MM.1S (cell line): Measurements from ENCODE around the gene FGR.

Source experiments
- DNase-seq: peaks from one replicate; pipeline ENCODE4 v3.0.0-alpha.2; 2015
- H2AFZ ChIP-seq: fragments of 300-600 bp; sonication (generic); 2 replicates; pipeline ENCODE4 v1.6.0; 2016; ENCODE audit warnings: antibody characterized with exemption, low read length
- H3F3A ChIP-seq: fragments of 300-600 bp; sonication (generic); 2 replicates; pipeline ENCODE4 v1.6.1; 2016; ENCODE audit warnings: mild to moderate bottlenecking, antibody characterized with exemption, low read length, moderate library complexity, mixed read lengths; ENCODE audit not compliant: insufficient read depth
- H3K27ac ChIP-seq: fragments of 300-600 bp; sonication (generic); 2 replicates; pipeline ENCODE4 v1.5.1; 2016; ENCODE audit warnings: mild to moderate bottlenecking, low read length
- H3K27me3 ChIP-seq: fragments of 300-600 bp; sonication (generic); replicated peaks from 2 replicates; pipeline ENCODE4 v1.6.0; 2016; ENCODE audit warnings: low read length; ENCODE audit not compliant: insufficient read depth
- H3K36me3 ChIP-seq: fragments of 300-600 bp; sonication (generic); replicated peaks from 2 replicates; pipeline ENCODE4 v1.6.1; 2016; ENCODE audit warnings: mild to moderate bottlenecking, low read length, mixed read lengths; ENCODE audit not compliant: insufficient read depth
- H3K4me1 ChIP-seq: fragments of 300-600 bp; sonication (generic); 2 replicates; pipeline ENCODE4 v1.6.1; 2016; ENCODE audit warnings: low read length, mixed read lengths
- H3K4me2 ChIP-seq: fragments of 300-600 bp; sonication (generic); 2 replicates; pipeline ENCODE4 v1.6.0; 2016; ENCODE audit warnings: low read depth, low read length
- H3K4me3 ChIP-seq: fragments of 300-600 bp; sonication (generic); 2 replicates; pipeline ENCODE4 v1.5.1; 2016; ENCODE audit warnings: low read length, mixed read lengths
- H3K79me2 ChIP-seq: fragments of 300-600 bp; sonication (generic); 2 replicates; pipeline ENCODE4 v1.6.1; 2016; ENCODE audit warnings: mixed run types, low read length, mixed read lengths
- H3K9ac ChIP-seq: fragments of 300-600 bp; sonication (generic); 2 replicates; pipeline ENCODE4 v1.6.1; 2016; ENCODE audit warnings: low read length, mixed read lengths
- H3K9me2 ChIP-seq: fragments of 300-600 bp; sonication (generic); replicated peaks from 2 replicates; pipeline ENCODE4 v1.6.1; 2016; ENCODE audit warnings: mild to moderate bottlenecking, low read length, mixed read lengths; ENCODE audit not compliant: insufficient read depth
- H3K9me3 ChIP-seq: fragments of 300-600 bp; sonication (generic); replicated peaks from 2 replicates; pipeline ENCODE4 v1.6.1; 2016; ENCODE audit warnings: mild to moderate bottlenecking, low read length, mixed read lengths; ENCODE audit not compliant: insufficient read depth
- H4K20me1 ChIP-seq: fragments of 300-600 bp; sonication (generic); 2 replicates; pipeline ENCODE4 v1.6.1; 2016; ENCODE audit warnings: mild to moderate bottlenecking, low read length, moderate library complexity, mixed read lengths; ENCODE audit not compliant: insufficient read depth
- CTCF ChIP-seq: fragments of 300-600 bp; sonication (generic); IDR thresholded peaks from 2 replicates; pipeline ENCODE4 v1.5.1; 2016; ENCODE audit warnings: antibody characterized with exemption, low read length, mixed read lengths
- EZH2 ChIP-seq: fragments of 300-600 bp; sonication (generic); optimal IDR thresholded peaks from 2 replicates; pipeline ENCODE3; 2017; ENCODE audit warnings: low read depth, mild to moderate bottlenecking, antibody characterized with exemption, low read length, mixed read lengths
- EZH2phosphoT487 ChIP-seq: fragments of 300-600 bp; sonication (generic); IDR thresholded peaks from 2 replicates; pipeline ENCODE4 v1.6.1; 2018; ENCODE audit warnings: antibody characterized with exemption, low read length

FGR gene

DNA sequence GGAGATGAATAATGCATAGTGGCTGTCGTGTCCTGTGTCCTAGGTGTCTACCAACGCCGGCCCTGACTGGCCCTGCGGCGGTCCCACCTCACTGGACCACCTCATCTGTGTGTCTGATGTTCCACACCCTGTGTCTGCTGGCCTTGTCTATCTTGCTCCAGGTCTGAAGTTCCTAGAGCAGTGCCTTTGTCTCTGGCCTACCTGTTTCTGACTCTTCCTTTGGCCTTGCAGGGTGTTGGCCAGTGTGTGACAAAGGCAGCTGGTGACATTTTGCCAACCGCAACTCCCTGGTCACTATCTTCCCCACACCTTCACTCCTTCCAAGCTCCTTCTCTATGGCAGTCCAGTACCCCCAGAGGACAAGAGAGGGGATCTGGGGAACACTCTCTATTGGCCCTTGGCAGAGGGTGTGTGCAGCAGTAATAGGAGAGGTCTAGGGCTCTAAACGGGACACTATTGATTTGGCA is 29.7 kb downstream of the FGR start:
- Histone ChIP-seq H3K36me3 (no peaks in the 10 kb centered on the region), H3F3A (no peaks in the 10 kb centered on the region), H3K27ac (no peak overlapping the region), H3K4me3 (no peak overlapping the region), H3K9ac (no peak overlapping the region), H3K27me3 (0 out of 2 replicates have a peak, but pooled peaks cover 7% of the 10 kb centered on the region), H2AFZ (no peak overlapping the region), H3K9me3 (no peaks in the 10 kb centered on the region), H4K20me1 (no peaks in the 10 kb centered on the region), H3K4me1 (no peaks in the 10 kb centered on the region), H3K9me2 (no peaks in the 10 kb centered on the region), H3K4me2 (no peak overlapping the region), H3K79me2 (no peaks in the 10 kb centered on the region)
- TF ChIP-seq EZH2phosphoT487 (no peak), CTCF (no peak), EZH2 (no peak)
- DNase-seq, result no peak

GRCh38 chr1:27604579-27605299 is 30.2 kb downstream of the FGR start:
- H3K27ac ChIP-seq, result no peak overlapping the region
- no peaks in the 10 kb centered on the region for H3K9me2 ChIP-seq
- H3K4me2 ChIP-seq, result peak overlapping the region; percentile 41; the same call in 1 of the 2 replicates
- H3K36me3 ChIP-seq, result no peaks in the 10 kb centered on the region
- no peak overlapping the region; the same call in 1 of the 2 replicates for H2AFZ ChIP-seq
- H3K4me1 ChIP-seq, result no peaks in the 10 kb centered on the region
- H3F3A ChIP-seq, result no peaks in the 10 kb centered on the region
- no peak overlapping the region for H3K9ac ChIP-seq
- H4K20me1 ChIP-seq, result no peaks in the 10 kb centered on the region
- H3K79me2 ChIP-seq, result no peaks in the 10 kb centered on the region
- no peak for DNase-seq
- H3K9me3 ChIP-seq, result no peaks in the 10 kb centered on the region
- 0 out of 2 replicates have a peak overlapping the region, but pooled peaks have one; percentile 43 for H3K4me3 ChIP-seq
- TF ChIP-seq EZH2phosphoT487, result no peak
- TF ChIP-seq CTCF, result no peak
- no peak for TF ChIP-seq EZH2
- H3K27me3 ChIP-seq, result 0 out of 2 replicates have a peak, but pooled peaks cover 4% of the 10 kb centered on the region

DNA sequence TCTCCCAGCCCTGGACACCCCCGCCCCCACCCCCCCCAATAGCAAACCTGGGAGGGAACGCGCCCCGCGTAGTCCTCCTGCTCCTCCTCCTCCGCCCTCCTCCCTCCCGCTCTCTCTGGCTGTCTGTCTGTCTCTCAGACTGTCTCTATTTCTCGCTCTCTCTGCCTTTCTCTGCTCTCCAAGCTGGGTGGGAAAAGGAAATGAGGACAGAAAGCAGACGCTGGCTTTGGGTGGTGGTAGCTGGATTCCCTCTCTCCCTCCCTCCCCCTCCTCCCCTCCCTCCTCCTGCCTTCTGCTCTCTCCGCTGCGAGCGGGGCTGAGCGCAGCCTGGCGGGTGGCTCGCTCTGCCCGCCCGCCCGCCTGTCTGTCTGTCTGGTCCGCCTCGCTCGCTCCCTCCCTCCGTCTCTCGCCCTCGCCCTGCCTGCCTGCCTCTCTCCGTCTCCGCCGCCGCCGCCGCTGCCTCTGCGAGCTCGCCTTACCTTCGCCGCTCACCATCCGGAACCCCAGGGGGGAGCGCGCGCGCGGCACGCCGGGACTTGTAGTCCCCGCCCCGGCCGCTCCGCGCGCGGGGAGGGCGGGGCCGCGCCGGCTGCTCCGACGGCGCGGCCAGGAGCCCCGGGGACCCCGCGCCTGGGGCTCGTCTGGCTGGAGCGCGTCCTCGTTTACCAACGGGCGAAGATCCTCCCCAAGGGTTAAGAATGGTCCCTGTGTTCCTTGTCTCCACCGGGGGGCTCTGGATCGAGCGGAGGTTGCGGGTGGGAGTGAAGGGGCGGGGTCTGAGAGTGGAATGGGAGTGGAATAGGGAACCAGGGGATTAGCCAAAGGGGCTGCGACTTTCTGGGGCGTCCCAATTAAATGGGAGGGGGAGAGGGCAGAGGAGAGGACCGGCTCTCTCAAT is 31.1 kb downstream of the FGR start, which contains the start of gene AHDC1:
TSS of gene AHDC1 (minus strand) at position 464 of the 898 bp plus-strand sequence. CDS start 52,029 bp downstream, outside the sequence.
- no peaks in the 10 kb centered on the region for H3K9me2 ChIP-seq
- peak; percentile 91 for DNase-seq
- H3K27ac ChIP-seq, result no peak within 1 kb of the TSS
- H2AFZ ChIP-seq, result peak within 1 kb of the TSS; percentile 76
- no peaks in the 10 kb centered on the region for H3K27me3 ChIP-seq
- no peaks in the 10 kb centered on the region for H3K36me3 ChIP-seq
- peak within 1 kb of the TSS; percentile 83 for H3K4me3 ChIP-seq
- H3F3A ChIP-seq, result no peaks in the 10 kb centered on the region
- no peaks in the 10 kb centered on the region for H4K20me1 ChIP-seq
- H3K4me2 ChIP-seq, result peak within 1 kb of the TSS; percentile 90
- H3K79me2 ChIP-seq, result no peaks in the 10 kb centered on the region
- TF ChIP-seq EZH2 (no peak), CTCF (no peak), EZH2phosphoT487 (no peak)
- H3K9me3 ChIP-seq, result no peaks in the 10 kb centered on the region
- no peaks in the 10 kb centered on the region for H3K4me1 ChIP-seq
- peak within 1 kb of the TSS; percentile 41; the same call in 1 of the 2 replicates for H3K9ac ChIP-seq
